AG10803 (cell line): ENCODE data around the gene ABITRAM.
"Not testable (repeated sequence)": the region's sequence is repeated elsewhere in the genome, so short reads cannot be mapped to it uniquely, and the experiment has no call there.

Experiments used
- DNase-seq: peaks from one replicate; pipeline ENCODE4 v3.0.0; 2010; ENCODE audit warnings: low read depth
- H3K4me3 ChIP-seq: 2 replicates; pipeline ENCODE4 v1.5.1; 2011; ENCODE audit warnings: mild to moderate bottlenecking, low read length, control low read depth
- CTCF ChIP-seq: conservative IDR thresholded peaks from 2 replicates; pipeline ENCODE4 v1.5.1; 2011; ENCODE audit warnings: mild to moderate bottlenecking, low read length, control low read depth, inconsistent platforms

The ABITRAM gene

GRCh38 chr9:108934323-108934893 lies at the start of gene ABITRAM:
Gene ABITRAM (plus strand): TSS chr9:108934400. CDS start chr9:108934487, 87 bp downstream.
- DNase-seq: peak; percentile 80
- TF ChIP-seq CTCF: no peak
- H3K4me3 ChIP-seq: peak within 1 kb of the TSS; percentile 99

GRCh38 chr9:108884701-108885100 lies 49.5 kb upstream of the ABITRAM start:
- no peak overlapping the region for H3K4me3 ChIP-seq
- TF ChIP-seq CTCF: no peak
- DNase-seq: no peak

GRCh38 chr9:108885643-108886348 lies 48.4 kb upstream of the ABITRAM start:
- no peak for TF ChIP-seq CTCF
- peak; percentile 51 for DNase-seq
- no peak overlapping the region for H3K4me3 ChIP-seq

- not testable (repeated sequence) for H3K4me3 ChIP-seq, DNase-seq
Observed at GRCh38 chr9:108886594-108887271, 47.5 kb upstream of the ABITRAM start.

GRCh38 chr9:108889649-108890067 lies 44.5 kb upstream of the ABITRAM start:
- DNase-seq: peak; percentile 37
- H3K4me3 ChIP-seq: no peak overlapping the region
- peak; percentile 42 for TF ChIP-seq CTCF

- no peak for DNase-seq
- TF ChIP-seq CTCF: no peak
- H3K4me3 ChIP-seq: no peak overlapping the region
Observed at GRCh38 chr9:108894225-108894997, 39.8 kb upstream of the ABITRAM start.
